Measurements from ENCODE around the gene INPP5A. TPM values are rescaled to one million over a fixed set of nuclear protein-coding genes. Genes with fewer than 3 reads are reported as not detected.

Gene INPP5A
- total and polyA plus RNA-seq, 2 of the 13 experiments (the other 11 are each of a cell fraction or from before 2014, with no cell fraction given), result 17.5 to 37.9 TPM

GRCh38 chr10:132685101-132685891, 147.7 kb downstream of the INPP5A start (continued):
- TF ChIP-seq, protein P1, sequence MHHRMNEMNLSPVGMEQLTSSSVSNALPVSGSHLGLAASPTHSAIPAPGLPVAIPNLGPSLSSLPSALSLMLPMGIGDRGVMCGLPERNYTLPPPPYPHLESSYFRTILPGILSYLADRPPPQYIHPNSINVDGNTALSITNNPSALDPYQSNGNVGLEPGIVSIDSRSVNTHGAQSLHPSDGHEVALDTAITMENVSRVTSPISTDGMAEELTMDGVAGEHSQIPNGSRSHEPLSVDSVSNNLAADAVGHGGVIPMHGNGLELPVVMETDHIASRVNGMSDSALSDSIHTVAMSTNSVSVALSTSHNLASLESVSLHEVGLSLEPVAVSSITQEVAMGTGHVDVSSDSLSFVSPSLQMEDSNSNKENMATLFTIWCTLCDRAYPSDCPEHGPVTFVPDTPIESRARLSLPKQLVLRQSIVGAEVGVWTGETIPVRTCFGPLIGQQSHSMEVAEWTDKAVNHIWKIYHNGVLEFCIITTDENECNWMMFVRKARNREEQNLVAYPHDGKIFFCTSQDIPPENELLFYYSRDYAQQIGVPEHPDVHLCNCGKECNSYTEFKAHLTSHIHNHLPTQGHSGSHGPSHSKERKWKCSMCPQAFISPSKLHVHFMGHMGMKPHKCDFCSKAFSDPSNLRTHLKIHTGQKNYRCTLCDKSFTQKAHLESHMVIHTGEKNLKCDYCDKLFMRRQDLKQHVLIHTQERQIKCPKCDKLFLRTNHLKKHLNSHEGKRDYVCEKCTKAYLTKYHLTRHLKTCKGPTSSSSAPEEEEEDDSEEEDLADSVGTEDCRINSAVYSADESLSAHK (CRISPR knock-in tag; IDR thresholded peaks at IDR 0.05; ENCODE audit: borderline replicate concordance), result no peak
- TF ChIP-seq PTBP1 (IDR thresholded peaks at IDR 0.05; ENCODE audit: low read depth, low read length, poor library complexity, severe bottlenecking) (no peak), BRD4 (CRISPR knock-in tag; IDR thresholded peaks at IDR 0.05) (no peak), ZNF543 (CRISPR knock-in tag; IDR thresholded peaks at IDR 0.05) (no peak), KDM2A (CRISPR knock-in tag; IDR thresholded peaks at IDR 0.05; ENCODE audit: borderline replicate concordance, low read depth) (no peak), ZNF672 (CRISPR knock-in tag; IDR thresholded peaks at IDR 0.05) (no peak), ZNF274 (CRISPR knock-in tag; IDR thresholded peaks at IDR 0.05) (no peak), RNF2 (conservative IDR thresholded peaks at IDR 0.05; ENCODE audit: low read depth) (no peak; the same call in 1 of the 2 replicates), ZBTB8A (CRISPR knock-in tag; IDR thresholded peaks at IDR 0.05; ENCODE audit: borderline replicate concordance, low read depth) (no peak), E2F2 (CRISPR knock-in tag; IDR thresholded peaks at IDR 0.05; ENCODE audit: borderline replicate concordance) (no peak), SMAD3 (CRISPR knock-in tag; IDR thresholded peaks at IDR 0.05) (no peak), LRRFIP1 (CRISPR knock-in tag; conservative IDR thresholded peaks at IDR 0.05) (no peak), ZNF121 (CRISPR knock-in tag; IDR thresholded peaks at IDR 0.05) (no peak), ZMYM3 (CRISPR knock-in tag; IDR thresholded peaks at IDR 0.05) (no peak), ZKSCAN8 (CRISPR knock-in tag; IDR thresholded peaks at IDR 0.05; ENCODE audit: borderline replicate concordance) (no peak)
- TF ChIP-seq, protein P2, sequence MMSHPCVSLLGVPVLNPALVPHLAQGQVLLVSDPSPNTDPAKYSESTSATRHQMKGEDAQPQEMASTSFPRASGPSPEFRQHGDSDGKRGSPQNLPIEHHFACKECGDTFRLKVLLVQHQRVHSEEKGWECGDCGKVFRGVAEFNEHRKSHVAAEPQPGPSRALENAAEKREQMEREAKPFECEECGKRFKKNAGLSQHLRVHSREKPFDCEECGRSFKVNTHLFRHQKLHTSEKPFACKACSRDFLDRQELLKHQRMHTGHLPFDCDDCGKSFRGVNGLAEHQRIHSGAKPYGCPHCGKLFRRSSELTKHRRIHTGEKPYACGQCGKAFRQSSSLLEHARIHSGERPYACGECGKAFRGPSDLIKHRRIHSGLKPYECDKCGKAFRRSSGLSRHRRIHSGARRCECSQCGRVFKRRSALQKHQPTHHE (CRISPR knock-in tag; IDR thresholded peaks at IDR 0.05; ENCODE audit: borderline replicate concordance), result no peak
- TF ChIP-seq, protein P3, sequence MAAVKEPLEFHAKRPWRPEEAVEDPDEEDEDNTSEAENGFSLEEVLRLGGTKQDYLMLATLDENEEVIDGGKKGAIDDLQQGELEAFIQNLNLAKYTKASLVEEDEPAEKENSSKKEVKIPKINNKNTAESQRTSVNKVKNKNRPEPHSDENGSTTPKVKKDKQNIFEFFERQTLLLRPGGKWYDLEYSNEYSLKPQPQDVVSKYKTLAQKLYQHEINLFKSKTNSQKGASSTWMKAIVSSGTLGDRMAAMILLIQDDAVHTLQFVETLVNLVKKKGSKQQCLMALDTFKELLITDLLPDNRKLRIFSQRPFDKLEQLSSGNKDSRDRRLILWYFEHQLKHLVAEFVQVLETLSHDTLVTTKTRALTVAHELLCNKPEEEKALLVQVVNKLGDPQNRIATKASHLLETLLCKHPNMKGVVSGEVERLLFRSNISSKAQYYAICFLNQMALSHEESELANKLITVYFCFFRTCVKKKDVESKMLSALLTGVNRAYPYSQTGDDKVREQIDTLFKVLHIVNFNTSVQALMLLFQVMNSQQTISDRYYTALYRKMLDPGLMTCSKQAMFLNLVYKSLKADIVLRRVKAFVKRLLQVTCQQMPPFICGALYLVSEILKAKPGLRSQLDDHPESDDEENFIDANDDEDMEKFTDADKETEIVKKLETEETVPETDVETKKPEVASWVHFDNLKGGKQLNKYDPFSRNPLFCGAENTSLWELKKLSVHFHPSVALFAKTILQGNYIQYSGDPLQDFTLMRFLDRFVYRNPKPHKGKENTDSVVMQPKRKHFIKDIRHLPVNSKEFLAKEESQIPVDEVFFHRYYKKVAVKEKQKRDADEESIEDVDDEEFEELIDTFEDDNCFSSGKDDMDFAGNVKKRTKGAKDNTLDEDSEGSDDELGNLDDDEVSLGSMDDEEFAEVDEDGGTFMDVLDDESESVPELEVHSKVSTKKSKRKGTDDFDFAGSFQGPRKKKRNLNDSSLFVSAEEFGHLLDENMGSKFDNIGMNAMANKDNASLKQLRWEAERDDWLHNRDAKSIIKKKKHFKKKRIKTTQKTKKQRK (IDR thresholded peaks at IDR 0.05; ENCODE audit: low read length), result no peak

Measured in HepG2 (cell line).